DOHH2 (cell line): ENCODE data around the gene NDC1.

ENCODE experiments used
- H3F3A ChIP-seq: fragments of 200-600 bp; sonication (generic), shearing (Covaris generic); 2 replicates; pipeline ENCODE4 v1.6.0; 2016; ENCODE audit warnings: antibody characterized with exemption, mild to moderate bottlenecking; ENCODE audit not compliant: control insufficient read depth, insufficient read depth
- H3K27ac ChIP-seq: fragments of 200-600 bp; sonication (generic); 2 replicates; pipeline ENCODE4 v1.5.1; 2014; ENCODE audit warnings: low read depth, mild to moderate bottlenecking, low read length, moderate library complexity
- H3K27me3 ChIP-seq: fragments of 200-600 bp; sonication (generic); 2 replicates; pipeline ENCODE4 v1.6.1; 2014; ENCODE audit warnings: mild to moderate bottlenecking, low read length, mixed read lengths; ENCODE audit not compliant: control insufficient read depth
- H3K36me3 ChIP-seq: fragments of 200-600 bp; sonication (generic); 2 replicates; pipeline ENCODE4 v1.6.1; 2014; ENCODE audit warnings: mild to moderate bottlenecking, low read length, moderate library complexity, mixed read lengths; ENCODE audit not compliant: control insufficient read depth
- H3K4me1 ChIP-seq: fragments of 200-600 bp; sonication (generic); 2 replicates; pipeline ENCODE4 v1.6.1; 2014; ENCODE audit warnings: mild to moderate bottlenecking, low read length, mixed read lengths; ENCODE audit not compliant: control insufficient read depth
- H3K4me2 ChIP-seq: fragments of 200-600 bp; sonication (generic); 2 replicates; pipeline ENCODE4 v1.6.0; 2014; ENCODE audit warnings: mild to moderate bottlenecking, low read length, moderate library complexity
- H3K4me3 ChIP-seq: fragments of 200-600 bp; sonication (generic); 2 replicates; pipeline ENCODE4 v1.5.1; 2014; ENCODE audit warnings: mild to moderate bottlenecking, low read length, mixed read lengths
- H3K79me2 ChIP-seq: fragments of 200-600 bp; sonication (generic); 2 replicates; pipeline ENCODE4 v1.6.1; 2014; ENCODE audit warnings: mild to moderate bottlenecking, low read length, mixed read lengths; ENCODE audit not compliant: control insufficient read depth
- H3K9me2 ChIP-seq: fragments of 200-600 bp; sonication (generic); replicated peaks from 2 replicates; pipeline ENCODE4 v1.6.1; 2014; ENCODE audit warnings: mild to moderate bottlenecking, low read length, mixed read lengths; ENCODE audit not compliant: control insufficient read depth
- H3K9me3 ChIP-seq: fragments of 200-600 bp; sonication (generic); 2 replicates; pipeline ENCODE4 v1.6.1; 2014; ENCODE audit warnings: antibody characterized with exemption, low read length, mixed read lengths; ENCODE audit not compliant: control insufficient read depth, insufficient read depth
- H4K20me1 ChIP-seq: fragments of 200-600 bp; sonication (generic); 2 replicates; pipeline ENCODE4 v1.6.0; 2014; ENCODE audit warnings: low read depth, mild to moderate bottlenecking, antibody characterized with exemption, low read length, moderate library complexity; ENCODE audit not compliant: control insufficient read depth, insufficient read depth
- CTCF ChIP-seq: fragments of 200-600 bp; sonication (generic); IDR thresholded peaks from one replicate; pipeline ENCODE4 v1.5.1; 2014; ENCODE audit warnings: antibody characterized with exemption, mild to moderate bottlenecking, low read depth, low read length; ENCODE audit not compliant: poor library complexity, severe bottlenecking
- EZH2phosphoT487 ChIP-seq: fragments of 200-600 bp; sonication (generic); IDR thresholded peaks from 2 replicates; pipeline ENCODE4 v1.6.1; 2017; ENCODE audit warnings: borderline replicate concordance, mild to moderate bottlenecking, antibody characterized with exemption, low read length, moderate library complexity, mixed read lengths

NDC1 gene

DNA sequence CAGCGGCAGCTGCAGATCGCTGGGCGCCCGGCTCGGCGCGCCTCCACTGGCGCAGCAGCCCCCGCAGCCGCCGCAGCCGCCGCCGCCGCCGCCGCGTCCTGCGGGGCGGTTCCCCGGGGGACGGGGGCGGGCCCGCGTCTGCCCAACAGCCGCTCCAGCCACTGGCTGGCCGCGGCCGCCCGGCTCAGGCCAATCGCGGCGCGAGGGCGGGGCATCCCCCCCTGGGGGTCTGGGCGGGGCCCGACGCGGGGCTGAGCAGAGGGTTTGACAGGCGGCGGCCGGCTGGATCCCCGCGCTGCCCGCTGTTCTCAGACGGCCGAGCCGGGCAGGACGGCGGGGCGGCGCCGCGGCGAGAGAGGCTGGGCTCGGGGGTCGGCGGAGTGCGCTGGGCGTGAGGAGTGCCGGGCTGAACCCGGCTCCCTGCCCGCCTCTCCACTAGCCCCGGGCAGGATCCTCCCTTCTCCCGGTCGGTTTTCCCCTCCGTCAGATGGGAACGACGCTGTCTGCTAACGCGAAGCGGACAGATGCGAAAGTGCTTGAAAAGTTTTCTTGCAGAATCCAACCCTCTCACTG is 98.9 kb downstream of the NDC1 start, which contains the start of gene GLIS1:
Gene GLIS1, minus strand, starts transcription at position 56 of the 573 bp plus-strand sequence. CDS start 1,100 bp downstream, outside the sequence.
- H3K27me3 ChIP-seq: peaks cover 57% of the 10 kb centered on the region
- TF ChIP-seq CTCF (no peak), EZH2phosphoT487 (no peak)

GRCh38 chr1:53738205-53739108 is 99.6 kb downstream of the NDC1 start:
- no peaks in the 10 kb centered on the region for H3F3A ChIP-seq
- no peaks in the 10 kb centered on the region for H3K79me2 ChIP-seq
- no peaks in the 10 kb centered on the region for H3K9me2 ChIP-seq
- no peaks in the 10 kb centered on the region for H3K36me3 ChIP-seq
- H3K4me2 ChIP-seq: peak overlapping the region; percentile 57
- no peak overlapping the region for H3K27ac ChIP-seq
- TF ChIP-seq EZH2phosphoT487 (no peak), CTCF (no peak)
- peaks cover 7% of the 10 kb centered on the region for H3K4me1 ChIP-seq
- peak overlapping the region; percentile 57 for H3K4me3 ChIP-seq
- peaks cover 14% of the 10 kb centered on the region for H3K9me3 ChIP-seq
- peaks cover 59% of the 10 kb centered on the region for H3K27me3 ChIP-seq
- no peaks in the 10 kb centered on the region for H4K20me1 ChIP-seq

More for the DNA sequence above, 98.9 kb downstream of the NDC1 start, which contains the start of gene GLIS1:
- no peaks in the 10 kb centered on the region for H3F3A ChIP-seq
- no peak within 1 kb of the TSS for H3K27ac ChIP-seq
- H4K20me1 ChIP-seq: no peaks in the 10 kb centered on the region
- no peaks in the 10 kb centered on the region for H3K36me3 ChIP-seq
- peak within 1 kb of the TSS; percentile 65 for H3K4me3 ChIP-seq
- no peaks in the 10 kb centered on the region for H3K79me2 ChIP-seq
- H3K4me2 ChIP-seq: peak within 1 kb of the TSS; percentile 78
- H3K4me1 ChIP-seq: peaks cover 7% of the 10 kb centered on the region
- no peaks in the 10 kb centered on the region for H3K9me2 ChIP-seq
- H3K9me3 ChIP-seq: peaks cover 15% of the 10 kb centered on the region

- H3K79me2 ChIP-seq: no peaks in the 10 kb centered on the region
- no peaks in the 10 kb centered on the region for H3K9me2 ChIP-seq
- H3K27ac ChIP-seq: no peak overlapping the region
- no peaks in the 10 kb centered on the region for H4K20me1 ChIP-seq
- no peak for TF ChIP-seq EZH2phosphoT487
- no peak for TF ChIP-seq CTCF
- H3K4me1 ChIP-seq: peaks cover 7% of the 10 kb centered on the region
- no peaks in the 10 kb centered on the region for H3F3A ChIP-seq
- H3K9me3 ChIP-seq: peaks cover 7% of the 10 kb centered on the region
- H3K4me3 ChIP-seq: no peak overlapping the region
- peaks cover 55% of the 10 kb centered on the region for H3K27me3 ChIP-seq
- no peaks in the 10 kb centered on the region for H3K36me3 ChIP-seq
- no peak overlapping the region for H3K4me2 ChIP-seq
Observed at GRCh38 chr1:53737648-53738204, 100.4 kb downstream of the NDC1 start.
